ENCODE measurements around the gene MACROD2.
A peak's percentile ranks its signal among the peaks of the same experiment; 100 is the strongest.

MACROD2 gene

GRCh38 chr20:15673206-15673605, 1677.9 kb downstream of the MACROD2 start:
- DNase-seq, result no peak

DNA sequence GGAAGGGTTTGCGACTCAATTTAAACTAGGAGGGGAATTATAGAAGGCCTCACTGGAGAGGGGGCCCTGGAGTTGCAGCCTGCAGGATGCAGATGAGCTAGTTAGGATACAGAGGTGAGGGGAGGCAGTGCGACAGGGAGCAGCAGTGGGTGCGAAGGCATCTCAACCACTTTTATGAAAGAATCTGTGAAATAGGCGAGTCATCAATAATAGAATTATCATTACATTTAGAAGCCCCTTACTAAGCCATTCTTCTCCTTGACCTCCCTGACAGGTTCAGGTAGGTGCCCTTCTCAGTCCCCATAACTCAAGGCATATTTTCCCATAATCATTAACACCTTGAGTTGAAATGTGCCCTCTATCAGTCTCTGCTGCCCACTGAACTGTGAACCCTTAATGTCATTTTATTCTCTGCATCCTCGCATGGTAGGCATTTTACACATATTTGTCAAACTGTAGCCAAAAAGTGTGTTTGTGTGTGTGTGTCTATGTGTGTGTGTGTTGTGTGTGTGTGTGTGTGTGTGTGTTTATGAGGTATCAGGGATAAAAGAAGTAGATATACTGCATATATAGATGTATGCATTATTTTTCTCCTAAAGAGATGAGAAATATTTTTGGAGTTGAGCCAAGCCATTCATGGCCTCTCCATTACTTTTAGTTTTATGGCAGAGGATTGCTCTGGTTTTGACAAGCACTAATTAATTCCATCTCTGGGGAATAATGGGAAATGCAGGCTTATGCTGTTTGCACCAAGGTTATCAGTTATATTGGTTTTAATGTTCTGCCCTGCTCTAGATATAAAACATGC, 1679.1 kb downstream of the MACROD2 start:
- peak in 1 of 2 experiments; percentile 63 for DNase-seq

DNA sequence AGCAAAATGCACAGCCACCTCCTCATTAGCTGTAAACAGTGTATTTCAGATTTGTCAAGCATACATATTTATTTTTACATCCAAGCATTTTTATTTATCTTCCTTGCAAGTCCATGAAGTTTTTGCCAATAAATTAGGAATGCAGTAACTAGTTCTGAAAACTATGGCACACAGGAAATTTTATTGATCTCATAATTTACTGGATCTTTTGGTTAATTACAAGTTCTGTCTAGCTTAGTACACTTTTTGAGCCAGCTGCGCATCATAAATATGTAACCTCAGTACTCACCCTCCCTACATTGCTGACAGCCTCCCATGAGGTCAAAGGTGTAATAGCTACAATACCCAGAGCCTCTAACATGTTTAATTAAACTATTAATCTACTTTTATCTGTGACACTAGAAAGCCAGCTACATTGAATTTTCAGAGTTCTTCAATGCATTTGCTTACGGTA, 1679.8 kb downstream of the MACROD2 start:
- no peak for DNase-seq

- no peak for DNase-seq
Measured at GRCh38 chr20:15675813-15676484, 1680.6 kb downstream of the MACROD2 start.

- DNase-seq, result no peak
Measured at GRCh38 chr20:15676815-15677214, 1681.5 kb downstream of the MACROD2 start.

DNA sequence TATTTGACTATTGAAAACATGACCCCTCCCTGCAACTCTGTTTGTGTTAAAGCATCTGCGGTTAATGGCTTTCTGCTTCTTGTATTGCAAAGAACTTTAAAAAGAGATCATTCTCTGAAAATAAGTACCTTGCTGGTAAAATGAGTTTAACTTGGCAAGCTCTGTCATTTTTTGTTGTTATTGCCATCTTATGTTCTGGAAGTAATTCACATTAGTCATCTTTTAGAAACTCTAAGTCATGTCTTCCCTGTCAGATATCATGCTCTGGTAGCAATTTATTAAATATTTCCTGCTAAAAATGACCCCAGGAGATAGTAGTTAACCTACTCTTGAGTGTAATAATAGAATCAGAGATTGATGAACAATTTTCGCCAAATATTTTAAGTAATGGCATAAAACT, 1687.4 kb downstream of the MACROD2 start:
- DNase-seq, result no peak

- no peak for DNase-seq
Measured at GRCh38 chr20:15692570-15692969, 1697.3 kb downstream of the MACROD2 start.

DNA sequence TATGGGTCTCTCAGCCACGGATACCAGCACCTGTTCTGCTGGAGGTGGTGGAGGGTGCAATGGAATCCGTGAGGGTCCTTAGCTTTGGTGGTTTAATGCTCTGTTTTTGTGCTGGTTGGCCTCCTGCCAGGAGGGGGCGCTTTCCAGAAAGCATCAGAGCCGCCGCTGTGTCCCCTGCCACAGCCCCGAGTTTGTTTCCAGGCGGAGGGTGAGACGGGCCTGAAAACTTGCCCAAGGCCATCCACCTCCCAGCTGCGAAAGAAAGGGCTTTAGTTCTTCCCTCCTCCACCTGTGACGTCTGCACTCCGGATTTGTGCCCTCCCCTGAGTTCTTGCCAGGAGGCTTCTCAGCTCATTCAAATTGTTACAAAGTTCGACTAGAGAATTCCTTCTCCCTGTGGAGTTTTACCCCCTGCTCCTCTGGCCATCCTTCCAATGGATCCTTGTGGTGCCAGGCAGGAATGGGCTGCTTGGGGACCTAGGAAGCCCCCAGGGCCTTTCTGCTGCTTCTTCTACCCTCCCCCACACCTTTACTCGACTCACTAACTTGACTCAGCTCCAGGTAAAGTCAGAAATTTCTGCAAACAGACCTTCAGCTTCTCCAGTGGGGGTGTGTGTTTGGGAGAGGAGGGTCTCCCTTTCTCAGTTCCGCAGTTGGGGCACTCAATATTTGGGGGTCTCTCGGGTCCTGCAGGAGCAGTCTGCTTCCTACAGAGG, 1704.3 kb downstream of the MACROD2 start:
- DNase-seq, result no peak

DNA sequence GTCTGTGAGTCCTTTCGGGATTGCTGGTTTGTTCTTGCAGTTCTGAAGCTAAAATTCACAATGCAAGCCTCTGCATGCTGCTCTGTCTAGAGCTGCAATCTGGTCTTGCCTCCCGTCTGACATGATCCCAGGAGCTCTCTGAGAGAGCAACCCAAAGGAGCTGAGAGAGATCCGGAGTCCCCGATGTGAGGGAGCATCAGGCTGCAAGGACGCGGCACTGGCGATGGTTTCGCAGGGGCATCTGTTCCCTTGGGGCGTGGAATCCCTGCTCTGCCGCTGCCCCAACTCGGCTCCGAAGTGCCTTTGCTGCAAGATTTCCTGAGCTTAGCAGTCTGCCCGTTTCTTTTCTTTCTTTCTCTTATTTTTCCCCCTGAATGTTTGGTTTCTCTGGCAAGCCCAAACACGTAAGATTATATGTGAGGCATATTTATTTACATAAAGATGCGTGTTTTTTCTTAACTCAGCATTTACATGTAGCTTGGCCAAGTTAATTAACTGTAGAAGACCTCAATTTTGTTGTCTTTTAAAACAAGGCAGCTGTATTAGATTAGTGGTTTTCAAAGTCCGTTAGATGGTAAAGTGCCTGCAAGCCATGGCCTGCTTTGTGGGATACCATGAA, 1704.9 kb downstream of the MACROD2 start:
- no peak for DNase-seq

GRCh38 chr20:15702161-15702560, 1706.8 kb downstream of the MACROD2 start:
- no peak for DNase-seq

GRCh38 chr20:15703171-15703911, 1708.0 kb downstream of the MACROD2 start:
- DNase-seq, result no peak

GRCh38 chr20:15705975-15706374, 1710.7 kb downstream of the MACROD2 start:
- DNase-seq, result no peak

DNA sequence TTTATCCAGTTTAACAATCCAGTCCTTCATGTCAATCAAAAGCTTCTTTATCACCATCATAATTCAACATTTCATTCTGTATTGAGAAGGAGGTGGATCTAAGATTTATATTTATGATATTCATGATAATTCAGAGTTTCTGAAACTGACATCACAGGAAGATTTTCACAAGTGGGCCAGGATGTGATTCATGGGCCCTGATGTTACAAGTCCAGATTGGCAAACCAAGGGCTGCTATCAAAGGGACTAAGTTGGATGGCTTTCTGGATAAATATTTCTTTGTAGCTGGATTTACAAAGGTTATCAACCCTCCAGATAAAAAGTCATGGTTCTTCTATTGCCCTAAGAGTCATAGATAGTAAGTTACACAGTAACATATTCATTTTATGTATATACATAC, 1711.4 kb downstream of the MACROD2 start:
- no peak for DNase-seq

GRCh38 chr20:15708984-15709598, 1713.8 kb downstream of the MACROD2 start:
- no peak for DNase-seq

DNA sequence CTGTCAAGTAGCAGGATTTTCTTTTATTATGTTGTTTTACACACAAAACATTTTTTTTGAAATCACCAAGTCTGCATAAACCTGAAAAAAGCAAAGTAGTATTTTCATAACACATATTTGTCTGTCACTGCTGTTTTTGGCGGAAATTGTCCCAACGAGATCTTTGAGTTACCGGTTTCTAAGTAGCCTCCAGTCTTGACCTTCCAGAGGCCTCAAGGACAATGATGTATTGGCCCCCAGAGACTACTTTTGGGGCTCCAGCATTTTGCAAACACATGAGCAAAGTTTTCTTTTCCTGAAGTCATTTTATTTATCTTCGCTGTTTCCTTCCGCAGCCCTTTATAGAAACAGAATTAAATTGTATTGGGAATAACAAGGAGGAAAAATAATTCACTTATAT, 1715.3 kb downstream of the MACROD2 start:
- no peak for DNase-seq

GRCh38 chr20:15711177-15711576, 1715.9 kb downstream of the MACROD2 start:
- no peak for DNase-seq

GRCh38 chr20:15716256-15716655, 1720.9 kb downstream of the MACROD2 start:
- DNase-seq, result peak; percentile 45 to 47

GRCh38 chr20:15726416-15726815, 1731.1 kb downstream of the MACROD2 start:
- DNase-seq, result no peak

GRCh38 chr20:15734052-15734451, 1738.7 kb downstream of the MACROD2 start:
- no peak for DNase-seq

- no peak for DNase-seq
Measured at GRCh38 chr20:15739035-15739434, 1743.7 kb downstream of the MACROD2 start.

DNA sequence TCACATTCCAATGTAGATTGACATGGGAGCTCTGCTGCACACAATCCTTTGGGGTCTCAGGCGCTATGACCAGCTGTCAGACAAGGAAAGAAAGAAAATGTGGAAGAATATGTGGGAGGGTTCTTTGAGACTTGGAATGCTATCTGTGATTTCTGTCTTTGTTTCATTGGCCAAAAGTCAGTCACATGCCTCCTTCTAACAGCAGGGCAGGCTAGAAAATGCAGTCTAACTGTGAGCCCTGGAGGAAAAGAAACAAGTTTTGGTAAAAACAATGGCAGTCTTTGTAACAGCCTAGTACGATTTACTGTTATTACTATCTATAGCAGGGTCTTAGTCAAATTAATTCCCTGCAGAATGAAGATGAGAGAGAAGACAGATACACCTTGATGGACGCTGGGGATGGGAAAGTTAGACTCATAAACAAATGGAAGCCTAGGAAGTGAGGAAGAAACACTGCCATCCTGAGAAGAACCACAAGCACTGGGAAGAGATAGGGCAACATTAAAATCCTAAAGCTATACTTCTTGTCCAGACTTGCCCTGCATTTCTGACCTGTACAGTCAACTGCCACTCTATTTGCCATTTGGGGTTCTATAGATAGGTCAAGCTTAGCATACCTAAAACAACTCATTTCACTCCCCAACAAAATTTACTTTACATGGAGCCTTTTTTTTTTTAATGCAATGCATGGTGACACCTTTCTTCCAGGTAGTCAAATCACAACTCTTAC, 1744.9 kb downstream of the MACROD2 start:
- DNase-seq, result no peak
